Anterior cingulate cortex (tissue), 58 donors: ENCODE results near the gene MATN1.
A peak's percentile ranks its signal among the peaks of the same experiment; 100 is the strongest.

Experiments
- DNase-seq, 58 donors: peaks; one replicate each; lab custom pipeline; 2025; lab: John Stamatoyannopoulos, UW

Gene MATN1

GRCh38 chr1:30705698-30706097 is 17.7 kb downstream of the MATN1 start:
- no peak for DNase-seq

- DNase-seq, result peak in 26 of 58 donors; percentile 7 to 73 (median 29)
Observed at GRCh38 chr1:30704765-30705509, 18.4 kb downstream of the MATN1 start.

DNA sequence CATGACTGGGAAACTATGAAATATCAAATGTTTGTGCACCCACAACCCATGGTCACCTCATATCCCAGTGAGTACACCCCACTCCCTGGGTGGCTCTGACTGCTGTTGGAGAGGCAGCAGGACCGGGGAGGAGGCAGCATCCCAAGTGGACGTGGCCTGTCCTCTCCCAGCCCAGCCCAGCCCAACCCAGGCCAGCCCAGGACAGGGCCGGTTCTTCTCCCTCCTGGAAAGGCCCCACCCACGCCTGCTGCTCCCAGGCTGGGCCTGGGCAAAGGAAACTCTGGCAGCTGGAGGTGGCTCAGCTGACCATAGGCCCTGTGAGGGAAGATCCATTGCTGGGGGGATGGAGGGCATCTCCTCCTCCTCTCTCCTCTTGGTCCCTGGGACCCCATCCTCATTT is 19.1 kb downstream of the MATN1 start:
- DNase-seq, result no peak

DNA sequence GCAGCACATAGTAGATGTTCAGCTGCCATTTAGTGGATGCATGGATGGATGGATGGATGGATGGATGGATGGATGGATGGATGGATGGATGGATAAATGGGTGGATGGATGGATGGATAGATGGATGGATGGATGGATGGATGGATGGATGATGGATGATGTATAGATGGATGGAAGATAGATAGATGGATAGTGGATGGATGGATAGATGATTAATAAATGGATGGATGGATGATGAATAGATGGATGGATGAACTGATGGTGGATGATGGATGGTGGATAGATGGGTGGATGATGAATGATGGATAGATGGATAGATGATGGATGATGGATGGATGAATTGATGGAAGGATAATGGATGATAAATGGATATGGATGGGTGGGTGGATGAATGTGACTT is 20.6 kb downstream of the MATN1 start:
- no peak for DNase-seq

DNA sequence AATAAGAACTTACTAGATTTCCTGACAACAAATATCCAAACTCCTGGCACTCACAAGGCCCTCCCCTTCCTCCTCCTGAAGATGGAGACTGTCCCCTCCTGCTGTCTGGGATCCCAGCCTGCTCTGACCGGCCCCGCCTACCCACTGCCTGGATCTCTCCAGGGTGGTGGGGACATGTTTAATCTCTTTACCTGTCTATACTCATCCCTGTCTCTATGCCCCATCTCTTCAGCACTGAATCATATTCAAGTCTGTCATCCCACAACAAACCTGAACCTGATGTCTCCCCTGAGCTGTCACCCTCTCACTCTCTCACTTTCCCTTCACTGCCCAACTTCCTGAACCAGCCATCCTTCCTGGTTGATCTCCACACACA is 22.1 kb downstream of the MATN1 start:
- DNase-seq, result no peak

- peak in 12 of 58 donors; percentile 4 to 60 (median 25) for DNase-seq
Observed at GRCh38 chr1:30700528-30701257, 22.7 kb downstream of the MATN1 start.

- no peak for DNase-seq
Observed at GRCh38 chr1:30699762-30700161, 23.6 kb downstream of the MATN1 start.

DNA sequence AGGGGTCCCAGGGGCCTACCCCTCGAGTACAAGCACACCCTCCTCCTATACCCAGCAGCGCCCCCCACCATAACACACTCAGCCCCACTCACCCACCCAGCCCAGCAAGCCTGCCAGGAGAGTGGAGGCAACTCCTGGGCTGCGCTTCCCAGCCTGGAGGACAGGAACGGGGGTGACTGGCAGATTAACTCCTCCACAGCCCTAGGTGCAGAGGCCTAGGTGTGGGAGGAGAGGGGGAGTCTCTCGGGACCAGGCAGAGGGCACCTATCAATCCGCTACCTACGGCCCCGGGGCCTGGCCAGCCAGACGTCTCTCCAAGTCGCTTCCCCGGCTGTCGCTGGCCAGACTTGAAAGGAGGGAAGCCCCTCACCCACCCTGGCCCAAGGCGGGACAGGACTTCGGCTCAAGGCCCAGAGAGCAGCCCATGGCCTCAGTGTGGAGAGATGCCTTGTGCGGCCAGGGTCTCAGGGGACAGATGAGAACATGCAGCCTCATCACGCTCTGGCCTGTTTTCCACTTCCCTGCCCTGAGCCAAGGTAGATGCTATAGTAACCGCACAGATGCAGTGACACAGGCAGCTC is 24.9 kb downstream of the MATN1 start:
- DNase-seq, result no peak

GRCh38 chr1:30697571-30698376 is 25.6 kb downstream of the MATN1 start:
- no peak for DNase-seq

- no peak for DNase-seq
Observed at GRCh38 chr1:30696831-30697230, 26.6 kb downstream of the MATN1 start.

- DNase-seq, result no peak
Observed at GRCh38 chr1:30695439-30695841, 27.9 kb downstream of the MATN1 start.

- DNase-seq, result no peak
Observed at GRCh38 chr1:30694280-30695175, 28.9 kb downstream of the MATN1 start.

DNA sequence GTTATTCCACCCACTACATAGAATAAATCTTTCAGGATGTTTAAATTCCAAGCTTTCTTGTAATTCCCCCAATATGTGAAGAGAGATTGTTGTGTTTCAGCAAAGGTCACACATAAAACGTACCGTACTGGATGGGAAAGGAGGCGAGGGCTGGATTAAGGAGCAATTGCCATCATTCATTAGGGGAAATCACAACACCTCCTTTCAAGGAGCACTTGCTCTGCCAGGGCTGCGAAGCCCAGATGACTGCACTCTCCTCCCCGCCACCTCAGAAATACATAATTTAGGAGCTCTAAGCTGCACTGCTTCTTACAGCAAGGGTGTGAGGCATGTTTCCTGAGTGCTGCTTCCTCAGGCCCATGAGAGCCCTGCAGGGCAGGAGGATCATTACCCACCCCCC is 29.6 kb downstream of the MATN1 start:
- DNase-seq, result no peak

GRCh38 chr1:30693366-30693765 is 30.0 kb downstream of the MATN1 start:
- no peak for DNase-seq

- DNase-seq, result no peak
Observed at GRCh38 chr1:30692948-30693301, 30.5 kb downstream of the MATN1 start.

DNA sequence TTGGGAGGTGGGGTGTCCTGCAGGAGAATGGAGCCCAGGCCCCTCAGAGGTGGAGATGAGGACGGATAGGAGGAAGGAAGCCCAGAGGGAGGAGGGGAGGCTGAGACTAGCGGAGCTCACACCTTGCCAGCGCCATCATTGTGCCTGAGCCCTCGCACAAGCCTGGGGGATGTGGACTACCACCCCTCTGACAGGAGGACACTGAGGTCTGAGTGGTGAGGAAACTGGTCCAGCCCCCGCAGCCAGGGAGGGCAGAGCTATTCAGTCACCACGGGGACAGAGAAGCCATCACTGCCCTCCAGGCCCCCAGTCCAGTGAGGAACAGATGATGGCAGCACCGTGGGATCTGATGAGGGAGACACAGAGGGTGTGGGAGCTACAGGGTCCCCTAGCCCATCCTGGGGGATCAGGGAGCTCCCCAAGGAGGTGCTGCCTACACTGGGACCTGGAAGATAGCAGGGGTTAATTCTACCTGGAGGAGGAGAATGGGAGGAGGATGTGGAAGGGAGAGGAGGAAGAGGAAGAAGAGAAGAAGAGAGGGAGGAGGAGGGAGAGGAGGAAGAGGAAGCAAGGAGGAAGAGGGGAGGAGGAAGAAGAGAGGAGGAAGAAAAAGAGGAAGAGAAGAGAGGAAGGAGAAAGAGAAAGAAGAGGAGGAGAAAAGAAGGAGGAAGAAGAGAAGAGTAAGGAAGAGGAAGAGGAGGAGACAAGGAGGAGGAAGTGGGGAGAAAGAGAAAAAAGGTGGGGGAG is 31.0 kb downstream of the MATN1 start:
- DNase-seq, result no peak

DNA sequence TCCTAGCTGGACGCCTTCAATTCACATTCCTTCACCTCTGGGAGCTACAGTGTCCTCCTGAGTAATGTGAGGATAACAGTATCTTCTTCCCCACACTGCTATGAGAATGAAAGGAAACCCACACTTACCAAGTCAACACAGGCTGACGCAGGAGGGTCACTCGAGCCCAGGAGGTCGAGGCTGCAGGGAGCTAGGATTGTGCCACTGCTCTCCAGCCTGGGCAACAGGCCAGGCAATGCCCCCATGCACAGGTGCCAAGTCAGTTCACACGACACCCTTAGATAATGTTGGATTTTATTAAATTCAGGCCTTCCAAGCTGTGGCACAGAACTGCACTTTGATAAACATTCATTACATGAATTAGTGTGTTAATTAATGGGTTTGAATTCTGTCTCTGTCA is 31.9 kb downstream of the MATN1 start:
- no peak for DNase-seq

DNA sequence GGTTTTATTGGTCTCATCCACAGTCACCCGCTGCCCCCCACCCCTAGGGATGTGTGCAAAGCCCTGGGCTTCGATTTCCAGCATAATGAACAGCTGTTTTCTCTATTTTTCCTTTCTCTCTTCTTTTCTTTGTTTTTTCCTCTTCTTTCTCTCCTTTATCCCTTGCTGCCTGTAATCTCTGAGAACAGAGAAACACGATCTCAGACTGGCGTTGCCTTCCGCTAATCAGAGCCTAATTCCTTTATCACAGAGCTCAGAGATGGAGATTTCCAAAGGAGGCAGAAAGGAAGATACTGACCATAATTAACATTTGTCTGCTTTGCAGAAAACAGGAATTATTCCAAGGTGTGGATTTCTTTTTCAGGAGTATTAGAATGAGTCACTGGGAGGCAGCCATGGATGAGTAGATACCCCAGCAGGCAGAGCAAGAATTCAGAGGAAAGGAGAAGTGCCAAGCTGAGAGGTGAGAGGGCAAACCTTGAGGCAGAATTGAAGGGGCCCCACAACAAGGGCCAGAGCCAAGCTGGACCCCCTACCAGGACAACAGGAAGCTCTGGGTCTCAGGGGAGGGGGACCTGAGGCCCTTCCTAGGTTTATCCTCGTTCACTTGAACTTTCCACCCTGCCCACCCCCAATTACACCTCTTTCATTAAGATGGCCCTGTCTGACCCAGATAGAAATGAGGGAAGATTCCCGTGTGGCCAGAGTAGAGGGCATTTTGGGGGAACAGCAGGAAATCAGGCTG is 33.3 kb downstream of the MATN1 start:
- DNase-seq, result no peak
